Heart right ventricle (tissue), 16 donors: Measurements from ENCODE around the gene AJM1. TPM values are rescaled to one million over a fixed set of nuclear protein-coding genes. Genes with fewer than 3 reads are reported as not detected.
"Not testable (repeated sequence)": the region's sequence is repeated elsewhere in the genome, so short reads cannot be mapped to it uniquely, and the experiment has no call there.

ENCODE experiments used
- ATAC-seq, 8 donors: fragments of 200-7000 bp; cut with Tn5 transposase; one replicate each; pipeline ENCODE4 v1.9.1; 2020; ENCODE audit warnings: mild to moderate bottlenecking in 8 of 8, moderate library complexity in 8 of 8, moderate number of reproducible peaks in 1 of 8
- DNase-seq, 2 donors: peaks; one replicate each; pipeline ENCODE4 v3.0.0-alpha.2; 2020
- H3K27ac ChIP-seq, 10 donors: fragments of 200-600 bp; sonication (generic) in 2 of 10; one replicate each; pipeline versions ENCODE4 v1.5.0 to v1.8.0; 2020 to 2022; ENCODE audit warnings: mild to moderate bottlenecking in 3 of 10
- H3K27me3 ChIP-seq, 7 donors: fragments of 200-600 bp; one replicate each; pipeline ENCODE4 v1.8.0; 2021 to 2022; ENCODE audit warnings: mild to moderate bottlenecking in 2 of 7
- H3K36me3 ChIP-seq, 9 donors: fragments of 200-600 bp; sonication (generic) in 1 of 9; one replicate each; pipeline versions ENCODE4 v1.5.0 to v1.8.0; 2020 to 2022; ENCODE audit warnings: mild to moderate bottlenecking in 2 of 9
- H3K4me1 ChIP-seq, 9 donors: fragments of 200-600 bp; sonication (generic) in 1 of 9; one replicate each; pipeline versions ENCODE4 v1.5.0 to v1.8.0; 2020 to 2022; ENCODE audit warnings: mild to moderate bottlenecking in 4 of 9
- H3K4me3 ChIP-seq, 10 donors: fragments of 200-600 bp; sonication (generic) in 2 of 10; one replicate each; pipeline versions ENCODE4 v1.5.0 to v1.8.0; 2020 to 2022; ENCODE audit warnings: mild to moderate bottlenecking in 7 of 10, moderate library complexity in 2 of 10
- H3K9me3 ChIP-seq, 11 donors: fragments of 200-600 bp in 10 of 11; sonication (generic) in 2 of 11; one replicate each; pipeline versions ENCODE4 v1.5.0 to v1.8.0; 2013 to 2022; ENCODE audit warnings: mild to moderate bottlenecking in 2 of 11, control low read depth in 1 of 11, moderate library complexity in 1 of 11
- CTCF ChIP-seq, 9 donors: fragments of 200-600 bp; sonication (generic) in 2 of 9; IDR thresholded peaks; one replicate each; pipeline versions ENCODE4 v1.5.0 to v1.8.0; 2021 to 2022; ENCODE audit warnings: antibody characterized with exemption in 9 of 9, mild to moderate bottlenecking in 5 of 9, moderate library complexity in 1 of 9
- WGBS, 2 donors: extraction: QIAGEN DNeasy Blood & Tissue Kit; methylation state at CpG; one replicate each; pipeline ENCODE4 v1.1.7; 2013; ENCODE audit warnings: inconsistent platforms in 1 of 2; 5-methylcytosine and 5-hydroxymethylcytosine counted together
- intact Hi-C, 10 donors: fragments of 100-400 bp; cut with DNase I; formaldehyde crosslinking; loops; one replicate each; pipeline versions ENCODE4 v1.11.1 to v1.14.2; 2022
- polyA plus RNA-seq, 2 donors: library from polyadenylated mRNA; stranded (reverse); fragments of 200-250 nt; gene quantifications; one replicate each; pipeline ENCODE4 v1.2.3, GENCODE V29; 2013
- total RNA-seq, 10 donors: library from RNA; stranded (reverse); fragmentation: NEBNext Ultra II Directional in 3 of 10; extraction: Animal tissue kit (Norgen Biotek cat#: 25700) in 3 of 10; gene quantifications; one replicate each; pipeline versions ENCODE4 v1.2.1 to v1.2.4, GENCODE V29; 2021 to 2023
- donor health status: Arrhythmogenic right ventricular cardiomyopathy.
- donor health status: ischemic (EF 13 %, LVEDD 7.1; RV severe dilation, severe dysfunction).
- donor health status: healthy with polysubstance abuse.
- donor health status: DM: no; HTN: yes; CAD: no.
- donor health status: DM: no; HTN: no; CAD: no.
- donor health status: ischemic (EF 25% LVEDD 6.9; RV normal size, moderate dysfunction).
- donor health status: ischemic (EF 25% LVEDD 5.7; RV mildly dilated, moderate dysfunction).
- donor health status: healthy.
- donor health status: DM: yes; HTN: yes; CAD: no.
- donor health status: Ischemic cardiomyopathy.
- donor health status: ischemic (EF 35%, LVEDD 5.7; RV mildly dilated, moderate dysfunction).
- donor health status: nonischemic (EF 11% LVEDD 7.7; RV severe dilation, severe dysfunction).
- donor health status: DM: yes; HTN: yes; CAD: no.
- donor health status: PGD.
- donor health status: ischemic (EF 29% LVEDD 5.4; RV normal size, mild dysfunction).
- donor health status: nonischemic (EF 23%, LVEDD 6.1; RV moderate dilation, normal function).

Gene AJM1
- total and polyA plus RNA-seq, 12 donors = 3.4 to 8.3 (median 5.9) TPM

- ATAC-seq (no peak), DNase-seq (no peak)
- Histone ChIP-seq H3K36me3 (peaks cover 0 to 25% (median 0%) of the 10 kb centered on the region in 9 donors), H3K9me3 (no peaks in the 10 kb centered on the region), H3K4me3 (no peak overlapping the region), H3K27ac (peak overlapping the region in 5 of 10 donors; percentile 28 to 51 (median 42)), H3K27me3 (peaks cover 0 to 34% (median 25%) of the 10 kb centered on the region in 7 donors), H3K4me1 (peaks cover 26 to 86% (median 59%) of the 10 kb centered on the region in 9 donors)
- no peak for TF ChIP-seq CTCF (IDR thresholded peaks at IDR 0.05)
- 40 to 60% methylated on average over 6 of the region's 6 CpGs for WGBS, 2 donors
- intact Hi-C loops = loop anchor here in 4 of 10 donors (5.0 to 10.0 kb wide), 4 partner anchors 50 to 232 kb away; partner anchors contain the start of genes FBXW5 (in 2 of the 4), PHPT1 (in 2 of the 4), ABCA2 (in 1 of the 4) and AJM1 (in 1 of the 4)
Measured at GRCh38 chr9:136795000-136795348, 47.3 kb upstream of the AJM1 start.

GRCh38 chr9:136796238-136796774 lies 46.0 kb upstream of the AJM1 start, which contains the start of gene CCDC183:
TSS of gene CCDC183 (plus strand) at chr9:136796338. CDS start at chr9:136796398, 60 bp downstream.
- H3K36me3 ChIP-seq = peaks cover 0 to 25% (median 0%) of the 10 kb centered on the region in 9 donors
- WGBS, 2 donors = 37 to 42% methylated on average over 5 of the region's 5 CpGs
- no peak within 1 kb of the TSS for H3K4me3 ChIP-seq
- H3K9me3 ChIP-seq = no peaks in the 10 kb centered on the region
- DNase-seq = no peak
- peaks cover 23 to 92% (median 64%) of the 10 kb centered on the region in 9 donors for H3K4me1 ChIP-seq
- no peak for TF ChIP-seq CTCF (IDR thresholded peaks at IDR 0.05)
- intact Hi-C loops = loop anchor here in 1 of 10 donors (10.0 kb wide), 1 partner anchor 48 kb away; the partner anchor contains the start of genes AJM1 and PHPT1
- ATAC-seq = no peak
- peak within 1 kb of the TSS in 8 of 10 donors; percentile 0 to 67 (median 39) for H3K27ac ChIP-seq
- H3K27me3 ChIP-seq = peaks cover 0 to 48% (median 31%) of the 10 kb centered on the region in 7 donors

GRCh38 chr9:136796775-136797347 lies 45.4 kb upstream of the AJM1 start:
- peaks cover 21 to 92% (median 62%) of the 10 kb centered on the region in 9 donors for H3K4me1 ChIP-seq
- WGBS, 2 donors = 2 to 10% methylated on average over 10 of the region's 10 CpGs
- intact Hi-C loops = loop anchor here in 1 of 10 donors (10.0 kb wide), 1 partner anchor 48 kb away; the partner anchor contains the start of genes AJM1 and PHPT1

GRCh38 chr9:136798708-136799078 lies 43.6 kb upstream of the AJM1 start:
- Histone ChIP-seq H3K4me1 (peaks cover 17 to 73% (median 52%) of the 10 kb centered on the region in 9 donors), H3K27ac (no peak overlapping the region), H3K4me3 (no peak overlapping the region), H3K36me3 (peaks cover 0 to 11% (median 0%) of the 10 kb centered on the region in 9 donors), H3K9me3 (no peaks in the 10 kb centered on the region), H3K27me3 (peaks cover 0 to 61% (median 42%) of the 10 kb centered on the region in 7 donors)
- intact Hi-C loops = loop anchor here in 1 of 10 donors (10.0 kb wide), 1 partner anchor 46 kb away; the partner anchor contains the start of genes AJM1 and PHPT1
- ATAC-seq (peak in 1 of 8 donors; percentile 23), DNase-seq (no peak)
- no peak for TF ChIP-seq CTCF (IDR thresholded peaks at IDR 0.05)
- WGBS, 2 donors = 78 to 89% methylated on average over 5 to 6 of the region's 6 CpGs

More at GRCh38 chr9:136796775-136797347, 45.4 kb upstream of the AJM1 start:
- ATAC-seq, DNase-seq, H3K9me3 ChIP-seq, H3K4me3 ChIP-seq: not testable (repeated sequence)
- Histone ChIP-seq H3K27me3 (peaks cover 0 to 53% (median 35%) of the 10 kb centered on the region in 7 donors), H3K27ac (peak overlapping the region in 6 of 10 donors; percentile 0 to 67 (median 39)), H3K36me3 (peaks cover 0 to 25% (median 0%) of the 10 kb centered on the region in 9 donors)
